Astrocyte of the spinal cord (primary cell): Measurements from ENCODE around the gene POLR3H.

Experiments used
- DNase-seq: peaks from one replicate; pipeline ENCODE4 v3.0.0; 2011; ENCODE audit warnings: low read depth, low spot score
- H3K4me3 ChIP-seq: 2 replicates; pipeline ENCODE4 v1.5.1; 2011; ENCODE audit warnings: low read depth, mild to moderate bottlenecking, low read length, moderate library complexity
- in situ Hi-C: cut with HindIII; loops from 2 replicates; pipeline ENCODE4 v1.10.0; 2017; ENCODE audit warnings: low sequenced_read_pairs
- TF ChIP-seq, protein P1 (sequence below): IDR thresholded peaks from 2 replicates; pipeline ENCODE4 v1.5.1; 2012; ENCODE audit warnings: low read depth, mild to moderate bottlenecking, low read length, inconsistent platforms

POLR3H gene

DNA sequence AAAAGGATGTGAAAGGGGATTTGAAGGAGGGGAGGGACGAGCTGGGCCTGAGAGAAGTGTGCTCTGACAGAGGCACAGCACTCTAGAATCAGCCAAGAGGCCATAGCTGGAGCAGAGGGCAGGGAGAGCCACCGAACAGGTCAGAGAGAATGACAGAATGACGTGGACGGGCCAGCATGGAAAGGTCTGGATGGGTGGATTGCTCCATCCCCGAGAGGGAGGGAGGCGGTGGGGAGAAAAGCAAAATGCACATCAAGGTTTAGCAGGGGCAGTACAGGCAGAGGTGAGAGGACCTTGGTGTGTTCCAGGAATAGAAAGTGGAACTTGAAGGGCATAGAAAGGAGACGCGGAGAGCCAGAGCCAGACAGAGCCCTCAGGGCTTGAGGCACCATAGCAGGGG, 38.4 kb upstream of the POLR3H start:
- TF ChIP-seq, protein P1, sequence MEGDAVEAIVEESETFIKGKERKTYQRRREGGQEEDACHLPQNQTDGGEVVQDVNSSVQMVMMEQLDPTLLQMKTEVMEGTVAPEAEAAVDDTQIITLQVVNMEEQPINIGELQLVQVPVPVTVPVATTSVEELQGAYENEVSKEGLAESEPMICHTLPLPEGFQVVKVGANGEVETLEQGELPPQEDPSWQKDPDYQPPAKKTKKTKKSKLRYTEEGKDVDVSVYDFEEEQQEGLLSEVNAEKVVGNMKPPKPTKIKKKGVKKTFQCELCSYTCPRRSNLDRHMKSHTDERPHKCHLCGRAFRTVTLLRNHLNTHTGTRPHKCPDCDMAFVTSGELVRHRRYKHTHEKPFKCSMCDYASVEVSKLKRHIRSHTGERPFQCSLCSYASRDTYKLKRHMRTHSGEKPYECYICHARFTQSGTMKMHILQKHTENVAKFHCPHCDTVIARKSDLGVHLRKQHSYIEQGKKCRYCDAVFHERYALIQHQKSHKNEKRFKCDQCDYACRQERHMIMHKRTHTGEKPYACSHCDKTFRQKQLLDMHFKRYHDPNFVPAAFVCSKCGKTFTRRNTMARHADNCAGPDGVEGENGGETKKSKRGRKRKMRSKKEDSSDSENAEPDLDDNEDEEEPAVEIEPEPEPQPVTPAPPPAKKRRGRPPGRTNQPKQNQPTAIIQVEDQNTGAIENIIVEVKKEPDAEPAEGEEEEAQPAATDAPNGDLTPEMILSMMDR = no peak
- no peak for DNase-seq
- no peak overlapping the region for H3K4me3 ChIP-seq
- in situ Hi-C loops = no loop called here

- no peak overlapping the region for H3K4me3 ChIP-seq
- TF ChIP-seq, protein P1 = no peak
- no peak for DNase-seq
- in situ Hi-C loops = no loop called here
These were observed 35.7 kb upstream of the POLR3H start for GRCh38 chr22:41579997-41580355.

GRCh38 chr22:41579297-41579996, 35.2 kb upstream of the POLR3H start:
- in situ Hi-C loops = no loop called here

GRCh38 chr22:41578818-41579217, 34.5 kb upstream of the POLR3H start:
- TF ChIP-seq, protein P1 = no peak
- no peak overlapping the region for H3K4me3 ChIP-seq
- in situ Hi-C loops = no loop called here
- DNase-seq = no peak

More at GRCh38 chr22:41579297-41579996, 35.2 kb upstream of the POLR3H start:
- no peak for DNase-seq
- no peak overlapping the region for H3K4me3 ChIP-seq
- TF ChIP-seq, protein P1 = no peak

DNA sequence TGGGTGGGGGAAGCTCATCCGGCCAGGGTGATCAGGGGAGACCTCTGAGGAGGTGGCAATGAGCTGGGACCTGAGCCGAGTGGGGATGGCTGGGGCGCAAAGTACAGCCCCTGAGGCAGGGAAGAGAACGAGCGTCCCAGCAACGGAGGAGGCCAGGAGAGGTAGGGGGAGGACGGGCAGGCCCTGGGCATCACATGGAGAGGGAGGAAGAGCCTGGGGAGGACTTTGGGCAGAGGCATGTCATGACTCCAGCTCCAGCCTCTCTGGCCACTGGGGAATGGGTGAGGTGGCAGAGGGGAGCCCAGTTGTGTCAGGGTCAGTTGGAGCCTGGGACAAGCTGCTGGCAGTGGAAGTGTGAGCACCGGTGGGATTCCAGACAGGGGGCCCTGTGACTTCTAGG, 33.8 kb upstream of the POLR3H start:
- in situ Hi-C loops = no loop called here
- H3K4me3 ChIP-seq = no peak overlapping the region
- TF ChIP-seq, protein P1 = no peak
- no peak for DNase-seq

- in situ Hi-C loops = no loop called here
- no peak overlapping the region for H3K4me3 ChIP-seq
- DNase-seq = peak; percentile 53
- TF ChIP-seq, protein P1 = peak; percentile 81
These were observed 32.6 kb upstream of the POLR3H start for GRCh38 chr22:41576877-41577276.
